ENCODE results near the gene NCAM1.

Gene NCAM1

DNA sequence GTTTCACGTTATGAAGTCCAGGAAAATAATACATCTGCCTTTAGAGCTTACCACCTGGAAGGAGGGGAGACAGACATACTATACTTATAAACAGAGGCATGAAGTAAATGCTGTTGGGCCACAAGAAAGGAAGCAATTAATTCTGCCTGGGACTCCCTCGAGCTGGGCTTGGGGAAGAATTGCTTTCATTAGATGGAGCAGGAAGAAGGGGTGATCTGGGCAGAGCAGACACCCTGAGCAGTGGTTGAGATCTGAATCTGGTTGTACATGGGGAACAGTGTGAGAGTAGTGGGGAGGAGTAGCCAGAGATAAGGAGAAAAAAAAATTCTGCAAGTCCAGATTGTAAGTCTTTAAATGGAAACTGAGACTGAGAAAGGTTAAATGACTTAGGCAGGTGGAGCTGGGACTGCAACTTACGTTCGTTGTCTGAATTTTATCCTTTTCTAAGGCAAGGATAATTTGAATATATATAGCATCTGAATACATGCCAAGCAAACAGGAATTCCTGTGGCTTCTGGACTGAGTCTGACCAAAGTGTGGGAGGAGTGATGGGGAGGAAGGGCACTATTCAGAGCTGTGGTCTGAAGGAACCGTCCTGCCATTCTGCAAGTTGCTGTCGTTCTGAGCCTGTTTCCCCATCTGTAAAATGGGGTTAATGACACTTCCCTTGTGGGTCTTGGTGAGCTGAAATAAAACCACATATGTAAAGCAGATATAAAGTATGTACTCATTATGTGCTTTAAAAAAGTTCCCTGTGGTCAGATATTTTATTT is 7.9 kb downstream of the NCAM1 start:
- DNase-seq = peak; percentile 75

DNA sequence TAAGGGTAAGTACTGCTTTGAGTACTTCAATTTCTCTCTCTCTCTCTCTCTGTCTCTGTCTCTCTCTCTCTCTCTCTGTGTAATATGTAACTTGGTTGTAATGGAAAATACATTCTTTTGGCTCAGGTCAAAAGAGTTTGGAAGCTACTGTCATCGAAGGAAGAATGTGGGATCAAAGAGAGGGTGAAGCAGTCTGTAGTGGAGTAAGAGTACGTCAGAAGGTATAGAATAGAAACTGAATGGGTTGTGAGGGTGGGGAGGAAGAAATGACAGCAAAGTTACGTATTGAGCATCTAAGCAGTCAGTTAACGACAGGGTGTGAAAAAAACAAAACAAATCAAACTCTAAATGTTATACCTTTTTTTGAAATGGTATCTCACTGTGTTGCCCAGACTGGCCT is 10.0 kb downstream of the NCAM1 start:
- DNase-seq = no peak

DNA sequence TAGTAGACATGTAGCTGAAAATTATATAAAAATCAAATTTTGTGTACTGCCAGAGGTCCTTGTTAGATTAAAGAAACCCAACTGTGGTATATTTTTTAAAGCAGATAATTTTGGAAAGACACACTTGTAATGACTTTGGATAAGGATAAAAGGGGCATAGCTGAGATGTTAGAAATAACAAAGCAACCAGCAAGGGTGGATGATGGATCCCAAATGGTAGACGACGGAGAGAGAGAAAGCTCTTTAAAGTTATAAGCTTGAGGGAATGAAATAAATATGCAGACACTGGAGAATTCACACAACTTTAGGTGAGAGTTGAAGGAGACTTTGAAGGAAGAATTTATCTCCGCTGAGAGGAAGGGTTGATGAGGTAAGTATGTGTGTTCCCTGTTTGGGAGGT is 10.6 kb downstream of the NCAM1 start:
- no peak for DNase-seq

DNA sequence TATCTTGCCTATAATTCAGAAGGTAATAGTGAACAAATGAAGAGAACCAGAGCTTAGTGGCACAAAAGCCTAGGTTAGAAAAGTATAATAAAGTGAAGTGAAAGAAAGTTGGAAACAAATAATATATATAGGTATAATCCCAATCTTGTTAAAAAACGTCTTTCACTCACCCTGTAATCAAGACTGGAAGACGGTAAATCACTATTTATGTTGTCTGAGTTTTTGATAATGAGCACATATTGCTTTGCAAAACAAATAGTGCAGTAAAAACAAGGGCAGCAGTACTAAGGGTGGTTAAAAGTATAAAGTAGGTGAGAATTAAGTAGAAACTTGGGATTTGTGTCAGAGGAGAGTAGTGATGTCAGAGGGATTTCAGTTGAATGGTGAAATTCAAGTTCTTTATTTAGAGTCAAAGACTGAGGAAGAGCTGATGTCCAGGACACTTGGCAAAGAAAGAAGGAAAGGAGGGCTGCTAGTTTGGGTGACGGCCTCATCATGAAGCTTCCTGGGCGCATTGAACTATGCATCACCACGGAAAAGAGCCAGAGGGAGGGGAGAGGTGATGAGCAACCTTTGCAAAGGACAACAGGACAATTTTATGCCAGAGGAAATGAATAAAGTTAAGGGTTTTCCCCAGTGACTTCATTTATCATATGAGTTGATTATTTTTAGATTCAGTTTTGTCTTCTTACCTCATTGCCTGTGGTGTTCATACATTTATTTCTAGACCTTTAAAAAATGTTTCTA is 11.4 kb downstream of the NCAM1 start:
- no peak for DNase-seq

DNA sequence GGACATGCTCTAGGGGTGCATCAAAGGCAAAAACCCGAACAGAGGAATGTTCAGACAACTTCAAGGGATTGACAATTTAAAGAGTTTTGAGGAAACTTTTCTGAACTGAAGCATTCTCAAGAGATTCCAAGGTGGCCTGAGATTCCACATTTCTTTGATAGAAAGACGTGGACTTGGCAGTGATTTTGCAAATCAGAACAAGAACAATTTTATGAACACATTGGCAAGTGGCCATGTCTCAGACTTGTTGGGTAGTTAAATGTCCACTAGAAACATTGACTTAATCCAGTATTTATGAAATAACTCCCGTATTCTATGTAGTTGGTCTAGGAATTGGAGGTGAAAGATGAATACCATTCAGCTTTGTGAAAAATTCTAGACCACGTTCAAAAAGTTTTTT is 13.8 kb downstream of the NCAM1 start:
- DNase-seq = no peak

DNA sequence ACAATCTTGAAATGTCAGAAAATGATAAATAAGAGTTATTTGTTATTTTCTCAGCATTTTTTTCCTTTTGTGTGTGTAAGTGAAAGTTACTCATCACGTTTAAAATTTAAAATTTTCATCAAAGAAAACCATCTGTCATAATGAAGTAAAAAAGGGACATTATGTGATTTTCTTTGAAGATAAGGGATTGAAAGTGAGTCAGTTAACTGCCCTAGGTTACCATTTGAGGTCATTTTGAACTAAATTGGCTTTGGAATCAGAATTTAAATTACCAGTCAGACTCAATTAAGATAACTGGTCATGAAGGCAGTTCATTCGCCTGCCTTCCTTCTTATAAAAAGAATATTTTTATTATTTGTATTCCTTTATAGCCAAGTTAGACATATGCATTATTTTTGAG is 14.3 kb downstream of the NCAM1 start:
- DNase-seq = no peak

DNA sequence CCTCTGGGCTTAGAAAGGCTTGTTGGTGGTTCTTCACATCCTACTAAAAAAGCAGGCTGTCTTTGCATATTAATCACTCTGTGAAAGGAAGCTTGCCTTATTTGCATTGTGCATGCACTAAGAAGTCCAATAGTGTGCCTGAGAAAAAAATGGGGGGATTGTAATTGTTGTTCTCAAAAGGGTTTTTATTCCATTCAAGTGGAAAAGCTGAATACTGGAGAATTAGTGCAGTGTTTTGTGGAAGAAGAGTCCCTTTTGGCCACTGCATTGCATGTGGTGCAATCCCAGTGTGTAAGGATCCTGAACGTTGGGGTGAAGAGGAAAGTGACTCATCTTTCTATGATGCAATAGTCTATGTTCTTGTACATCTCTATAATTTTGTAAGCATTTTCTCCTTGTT is 16.5 kb downstream of the NCAM1 start:
- peak; percentile 73 for DNase-seq

DNA sequence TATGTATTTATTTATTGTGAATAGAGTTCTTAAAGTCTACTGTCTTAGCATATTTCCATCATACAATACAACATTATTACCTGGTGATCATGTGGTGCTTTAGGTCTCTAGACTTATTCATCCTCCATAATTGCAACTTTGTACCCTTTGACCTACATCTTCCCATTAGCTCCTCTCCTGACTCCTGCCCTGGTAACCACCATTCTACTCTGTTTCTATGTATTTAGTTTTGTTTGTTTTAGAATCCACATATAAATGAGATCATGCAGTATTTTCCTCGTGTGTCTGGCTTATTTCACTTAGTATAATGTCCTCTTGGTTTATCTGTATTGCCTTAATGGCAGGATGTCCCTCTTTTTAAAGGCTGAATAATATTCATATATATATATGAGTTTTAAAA is 22.7 kb downstream of the NCAM1 start:
- no peak for DNase-seq

DNA sequence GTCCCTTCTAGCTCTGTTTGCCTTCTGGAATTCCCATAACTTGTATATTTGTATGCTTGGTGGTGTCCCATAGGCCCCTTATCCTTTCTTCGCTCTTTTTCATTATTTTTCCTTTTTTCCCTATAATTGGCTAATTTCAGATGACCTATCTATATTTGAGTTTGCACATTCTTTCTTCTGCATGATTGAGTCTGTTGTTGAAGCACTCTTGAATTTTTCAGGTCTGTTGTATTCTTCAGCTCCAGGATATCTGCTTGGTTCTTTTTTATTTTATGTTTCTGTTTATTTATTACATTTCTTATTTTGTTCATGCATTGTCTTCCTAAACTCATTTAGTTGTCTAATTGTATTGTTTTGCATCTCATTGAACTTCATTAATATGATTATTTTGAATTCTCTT is 28.0 kb downstream of the NCAM1 start:
- DNase-seq = no peak

DNA sequence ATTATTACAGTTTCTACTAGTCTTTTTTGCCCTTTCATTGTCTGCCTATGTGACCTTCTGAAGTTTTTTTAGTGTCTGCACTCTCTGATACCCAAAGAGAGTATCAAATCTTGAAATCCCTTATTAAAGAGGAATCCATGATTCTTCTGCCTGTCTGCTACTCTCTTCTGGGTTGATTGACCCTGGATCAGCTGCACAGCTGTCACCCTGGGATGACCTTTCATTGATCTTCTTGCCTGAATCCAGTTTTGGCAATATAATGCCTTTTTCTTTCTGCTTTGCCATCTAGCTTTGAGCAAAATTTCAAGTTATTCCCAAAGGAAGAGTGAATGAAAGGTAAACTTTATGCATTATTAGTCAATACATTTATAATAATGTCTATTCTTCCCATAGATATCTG is 32.6 kb downstream of the NCAM1 start:
- no peak for DNase-seq

DNA sequence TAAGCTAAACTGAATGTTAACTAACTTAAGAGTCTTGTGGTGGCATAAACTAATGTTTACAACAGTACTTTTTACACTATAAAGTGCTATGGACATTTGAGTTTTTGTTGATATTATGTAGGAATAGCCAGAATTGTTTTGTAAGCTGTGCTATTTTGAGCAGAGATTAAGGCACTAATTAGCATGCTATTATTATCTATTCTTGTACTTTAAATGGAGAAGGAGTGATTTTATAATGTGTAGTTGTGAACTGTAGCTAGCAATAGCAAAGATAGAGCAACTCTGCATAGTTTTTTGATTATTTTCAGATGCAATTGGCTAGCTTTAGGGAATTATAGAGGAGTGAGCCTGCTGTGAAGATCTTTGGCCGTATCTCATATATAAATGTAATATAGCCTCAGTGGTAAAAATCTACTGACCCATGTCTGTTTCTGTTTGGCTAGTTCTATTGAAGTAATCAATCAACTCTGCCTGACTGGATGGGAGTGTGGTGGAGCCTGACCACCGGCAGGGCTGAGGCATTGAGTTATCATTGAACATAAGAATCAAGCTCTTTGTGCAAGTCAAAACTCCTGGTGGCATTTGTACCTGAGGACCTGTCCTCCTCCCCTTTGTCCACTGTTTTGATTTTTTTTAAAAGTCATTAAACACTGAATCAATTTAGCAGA is 34.3 kb downstream of the NCAM1 start:
- DNase-seq = no peak

DNA sequence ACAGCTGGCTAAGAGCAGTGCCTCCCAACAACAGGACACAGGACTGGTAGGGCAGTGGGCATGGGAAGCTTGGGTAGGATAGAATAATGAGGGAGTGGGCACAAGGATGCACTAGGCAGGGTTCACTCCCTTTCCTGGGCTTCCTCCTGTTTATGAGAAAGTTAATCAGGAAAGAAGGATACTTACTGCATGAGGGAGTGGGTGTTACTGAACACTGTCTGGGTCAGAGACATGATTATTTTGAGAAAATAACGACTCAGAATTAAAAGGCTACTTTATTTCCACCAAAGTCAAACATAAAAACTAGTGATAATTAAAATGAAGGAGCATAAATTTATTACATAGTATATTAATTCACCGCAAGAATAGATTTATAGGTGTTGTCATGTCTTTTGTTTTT is 35.8 kb downstream of the NCAM1 start:
- DNase-seq = no peak

DNA sequence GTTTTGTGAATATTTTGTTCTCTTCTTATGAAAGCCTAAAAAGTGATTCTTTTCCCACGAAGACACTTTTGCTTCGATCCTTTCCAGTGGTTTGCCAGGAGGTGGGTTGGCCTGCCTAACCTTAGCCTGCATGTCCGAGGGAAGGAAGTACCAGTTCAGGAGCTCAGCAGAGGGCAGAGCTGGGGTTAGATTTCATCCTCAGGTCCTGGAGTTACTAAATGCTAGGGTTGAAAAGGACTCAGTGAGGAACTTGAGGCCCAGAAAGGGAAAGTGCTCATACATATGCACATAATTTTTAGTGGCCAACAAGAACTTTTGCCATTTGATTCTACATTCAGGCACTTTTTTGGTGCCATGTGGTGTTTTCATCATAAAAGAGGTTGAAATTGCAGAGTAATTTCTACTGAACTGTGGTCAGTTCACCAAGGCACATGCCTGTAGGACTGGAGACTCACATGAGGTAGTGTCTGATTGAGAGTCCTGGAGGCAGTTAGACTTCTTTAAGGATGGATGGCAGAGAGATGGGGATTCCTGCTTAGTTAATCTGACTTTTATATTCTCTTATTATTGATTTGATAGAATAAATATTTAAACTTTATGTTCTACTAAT is 36.7 kb downstream of the NCAM1 start:
- no peak for DNase-seq

DNA sequence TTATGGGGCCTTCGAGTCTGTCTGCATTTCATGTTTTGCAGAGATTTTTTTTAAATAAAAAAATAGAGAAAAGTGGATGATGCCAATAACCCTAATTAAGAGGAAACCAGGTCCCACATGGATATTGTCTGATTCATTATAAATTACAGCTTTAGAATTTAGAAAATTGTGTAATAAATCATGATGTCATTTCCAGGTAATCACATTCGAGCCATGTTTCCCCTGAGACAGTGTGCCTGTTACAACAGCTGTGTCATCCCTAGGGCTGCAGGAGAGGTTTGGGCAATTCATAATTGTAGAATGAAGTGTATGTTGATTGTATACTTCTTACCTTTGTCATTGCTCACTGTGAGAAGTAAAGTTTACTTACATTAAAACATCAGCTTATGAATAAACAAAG is 38.3 kb downstream of the NCAM1 start:
- no peak for DNase-seq

DNA sequence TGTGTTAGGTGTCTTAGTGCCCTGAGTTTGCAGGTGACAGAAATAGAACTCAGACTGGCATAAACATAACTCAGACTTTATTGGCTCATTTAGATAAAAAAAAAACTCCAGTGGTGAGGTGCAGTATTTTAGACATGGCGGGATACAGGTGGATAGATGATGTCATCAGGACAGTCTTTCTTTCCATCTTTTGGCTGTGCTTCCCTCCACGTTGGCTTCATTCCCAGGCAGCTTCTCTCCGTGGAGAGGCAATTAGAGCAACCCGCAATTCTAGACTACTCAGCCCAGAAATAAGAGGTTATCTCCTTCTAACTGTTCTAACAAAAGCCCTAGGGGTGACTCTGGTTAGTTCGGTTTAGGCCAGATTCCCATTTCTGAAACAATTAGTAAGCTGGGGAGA is 40.5 kb downstream of the NCAM1 start:
- DNase-seq = no peak

DNA sequence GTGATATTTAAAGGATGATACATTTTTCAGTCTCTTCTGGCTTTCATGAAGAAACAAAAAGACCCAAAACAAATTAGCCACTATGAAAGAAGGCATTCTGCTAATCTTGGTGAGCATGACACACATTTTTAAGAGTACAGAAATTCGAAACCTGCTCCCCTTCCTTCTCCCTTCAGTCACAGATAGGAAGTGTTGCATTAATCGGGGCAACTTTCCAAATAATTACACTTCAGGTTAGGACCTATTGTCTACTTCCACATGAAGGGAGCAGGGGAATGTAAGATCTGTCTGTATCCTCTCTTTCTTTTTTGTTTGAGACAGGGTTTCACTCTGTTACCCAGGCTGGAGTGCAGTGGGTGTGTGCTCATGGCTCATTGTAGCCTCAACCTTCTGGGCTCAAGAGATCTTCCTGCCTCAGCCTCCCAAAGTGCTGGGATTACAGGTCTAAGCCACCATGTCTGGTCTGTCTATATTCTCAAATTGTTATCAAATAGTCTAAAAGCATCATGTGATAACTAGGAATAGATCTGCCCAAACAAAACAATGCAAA is 45.8 kb downstream of the NCAM1 start:
- DNase-seq = no peak

DNA sequence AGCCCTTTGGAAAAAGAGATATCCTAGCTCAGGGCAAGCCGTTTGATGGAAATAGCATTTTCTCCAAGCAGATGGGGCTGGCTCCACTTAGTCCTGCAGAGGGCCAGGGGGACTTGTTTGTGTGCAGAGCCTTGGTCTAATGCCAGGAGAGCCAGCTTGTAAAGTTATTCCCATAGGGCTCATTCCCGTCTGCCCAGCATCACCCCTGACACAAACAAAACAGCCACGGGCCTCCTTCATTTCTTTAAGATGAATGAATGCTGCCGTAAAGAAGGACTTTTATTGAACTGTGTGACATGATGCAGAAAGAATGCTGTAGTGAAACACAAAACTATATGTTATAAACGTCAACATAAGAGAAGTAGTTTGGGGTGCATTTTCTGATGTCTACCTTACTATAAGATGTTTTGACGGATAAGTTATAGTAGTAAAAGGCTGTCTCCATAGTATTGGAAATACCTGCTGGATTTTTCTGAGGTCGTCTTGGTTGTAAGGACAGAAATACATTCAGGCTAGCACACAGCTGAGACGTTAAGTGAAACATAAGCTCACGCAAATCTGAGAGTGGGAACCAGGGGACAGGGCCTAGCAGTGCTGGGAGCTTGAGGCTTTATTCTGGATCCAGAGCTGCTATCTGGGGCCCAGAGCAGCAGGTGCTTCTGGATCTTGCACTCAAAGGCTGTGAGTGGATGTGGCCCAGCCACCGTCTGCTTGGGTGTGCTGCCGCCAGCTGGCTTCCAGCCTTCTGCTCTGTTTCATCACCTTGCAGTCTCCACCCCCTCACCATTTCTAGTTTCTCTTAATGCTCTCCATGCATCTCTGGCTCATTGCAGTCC is 53.3 kb downstream of the NCAM1 start:
- DNase-seq = peak; percentile 53

DNA sequence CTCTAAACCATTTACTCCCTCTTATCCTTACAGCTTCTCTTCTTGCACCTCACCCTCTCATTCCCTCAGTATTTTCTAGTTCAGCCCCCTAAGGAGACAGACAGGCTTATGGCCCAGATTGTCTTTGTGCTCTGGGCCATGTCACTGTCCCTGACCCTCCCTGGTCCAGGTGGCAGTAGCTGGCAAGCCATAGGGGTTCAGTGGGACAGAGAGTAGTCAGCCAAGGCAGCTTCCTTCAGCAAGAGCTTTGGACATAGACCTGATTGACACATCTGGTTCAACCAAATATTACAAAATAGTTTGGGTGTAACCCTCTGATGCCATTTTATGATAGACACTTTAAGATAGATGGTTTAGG is 53.9 kb downstream of the NCAM1 start:
- DNase-seq = no peak

DNA sequence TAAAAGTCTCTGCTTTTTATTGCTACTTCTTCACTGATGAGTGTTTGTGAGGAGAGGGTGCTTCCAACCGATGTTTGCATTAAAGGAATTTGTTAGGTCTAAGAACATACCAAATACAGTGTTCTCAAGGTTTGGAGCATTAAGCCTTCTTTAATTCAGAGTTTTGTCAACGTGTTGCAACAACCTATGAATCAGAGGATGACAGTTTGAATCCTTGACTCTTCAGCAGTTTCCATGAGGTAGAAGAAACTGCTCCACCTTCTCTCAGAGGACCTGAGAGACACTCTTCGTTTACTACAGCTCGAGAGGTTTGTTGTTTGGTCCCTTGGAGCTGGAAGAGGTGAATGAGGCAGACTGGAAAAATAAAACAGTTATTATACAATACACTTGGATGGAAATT is 55.7 kb downstream of the NCAM1 start:
- no peak for DNase-seq

DNA sequence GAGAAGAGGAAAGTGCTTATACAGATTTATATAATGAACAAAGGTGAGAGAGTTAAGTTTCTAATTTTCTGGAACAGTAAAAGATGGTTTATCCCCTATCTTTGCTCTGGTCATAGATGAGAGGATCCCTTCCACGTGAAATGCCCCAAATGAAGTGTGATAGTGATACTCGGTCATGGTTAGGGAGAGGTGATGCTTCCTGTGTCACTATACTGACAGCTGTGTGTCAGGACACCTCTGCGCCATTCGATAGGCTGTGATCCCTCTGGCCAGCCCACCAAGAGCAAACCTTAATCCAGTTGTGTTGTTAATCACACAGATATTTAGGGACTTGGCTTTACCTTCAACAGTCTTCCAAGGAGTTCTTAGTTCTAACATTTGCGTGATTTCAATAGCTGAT is 57.7 kb downstream of the NCAM1 start:
- no peak for DNase-seq

DNA sequence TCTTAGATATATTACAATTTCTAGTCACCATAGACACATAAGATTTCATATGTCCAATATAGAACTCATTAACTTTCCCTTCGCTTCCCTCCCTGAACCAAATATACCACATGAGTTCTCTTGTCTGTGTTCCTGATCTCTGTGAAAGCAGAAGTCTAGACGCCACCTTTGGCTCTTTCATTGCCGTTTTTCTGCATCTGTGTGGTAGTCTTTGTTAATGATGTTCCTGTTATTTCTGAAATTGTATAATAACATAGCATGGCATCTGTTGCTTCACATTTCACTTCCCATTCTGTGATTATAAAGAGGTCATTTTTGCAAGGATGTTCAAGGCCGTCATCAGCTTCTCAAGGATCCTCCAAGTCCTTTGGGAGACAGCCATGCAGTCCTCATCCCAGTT is 58.5 kb downstream of the NCAM1 start:
- DNase-seq = no peak

DNA sequence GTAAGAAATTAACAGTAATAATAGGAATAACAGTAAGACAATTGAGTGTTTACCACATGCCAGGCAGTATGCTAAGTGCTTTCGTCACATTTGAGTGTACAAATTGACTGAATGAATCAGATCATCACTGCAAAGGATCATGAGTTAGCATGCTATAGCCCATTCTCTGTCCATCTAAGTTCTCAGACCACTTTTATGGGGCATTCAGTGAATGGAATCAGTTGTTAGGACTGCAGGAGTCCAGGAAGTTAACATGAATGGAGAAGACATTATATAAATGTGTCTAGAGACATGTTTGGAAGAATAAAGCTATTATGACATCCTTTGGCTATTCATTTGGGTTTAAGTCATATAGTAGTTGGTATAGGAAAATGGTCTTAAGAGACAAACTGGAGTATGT is 59.9 kb downstream of the NCAM1 start:
- no peak for DNase-seq

DNA sequence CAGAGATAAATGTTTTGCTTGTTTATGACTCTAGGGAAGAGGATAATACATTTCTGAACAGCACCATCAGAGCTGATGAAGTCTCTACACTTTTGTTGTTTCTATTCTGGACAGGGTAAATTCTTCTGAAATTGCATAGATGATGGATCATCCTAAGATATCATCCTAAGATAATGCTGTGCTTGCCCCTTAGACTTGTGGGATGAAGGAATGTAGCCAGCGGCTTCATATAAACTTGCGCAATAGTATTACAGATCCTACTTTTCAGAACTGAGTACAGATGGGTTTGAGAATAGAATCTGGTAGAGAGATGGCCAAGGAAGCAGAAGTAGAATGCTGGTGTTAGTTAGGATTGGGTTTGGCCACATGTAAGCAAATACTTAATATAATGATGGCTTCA is 61.0 kb downstream of the NCAM1 start:
- DNase-seq = peak; percentile 71
